Measurements from ENCODE around the gene TTLL5. TPM values are rescaled to one million over a fixed set of nuclear protein-coding genes. Genes with fewer than 3 reads are reported as not detected.

Gene TTLL5
- total RNA-seq, 2 experiments from 2014 or later = 23.6 to 28.4 TPM

GRCh38 chr14:75896341-75896740, 235.3 kb downstream of the TTLL5 start:
- POLR2A ChIA-PET = no interaction called here
- intact Hi-C loops (cut with micrococcal nuclease) = no loop called here
- H3K4me3 Mint-ChIP-seq = no peak overlapping the region
- no peaks in the 10 kb centered on the region for H3K9me3 Mint-ChIP-seq
- H3K36me3 Mint-ChIP-seq = no peaks in the 10 kb centered on the region
- H3K27me3 Mint-ChIP-seq = no peaks in the 10 kb centered on the region
- H3K4me1 Mint-ChIP-seq (ENCODE audit: low read depth) = no peaks in the 10 kb centered on the region
- H3K27ac Mint-ChIP-seq = no peak overlapping the region
- DNase-seq = no peak
- CTCF ChIA-PET = interaction anchor here (1.0 kb wide), 1 partner anchor 10 kb away, joined by 5 read pairs; no protein-coding TSS in a partner anchor

- Mint-ChIP-seq H3K9me3 (no peaks in the 10 kb centered on the region), H3K4me1 (ENCODE audit: low read depth) (no peaks in the 10 kb centered on the region), H3K27me3 (no peaks in the 10 kb centered on the region), H3K27ac (no peak overlapping the region), H3K4me3 (no peak overlapping the region), H3K36me3 (no peaks in the 10 kb centered on the region)
- intact Hi-C loops (cut with micrococcal nuclease) = no loop called here
- DNase-seq = no peak
- POLR2A ChIA-PET = no interaction called here
- CTCF ChIA-PET = no interaction called here
These were observed 243.3 kb downstream of the TTLL5 start for GRCh38 chr14:75904311-75904710.

GRCh38 chr14:75905147-75905904, 244.3 kb downstream of the TTLL5 start:
- ChIA-PET CTCF (interaction anchor here (0.8 to 4.3 kb wide), 11 partner anchors 17 to 938 kb away, joined by 3 to 136 read pairs (median 5); partner anchors contain the start of genes IFT43 and TGFB3), POLR2A (no interaction called here)
- intact Hi-C loops (cut with micrococcal nuclease) = no loop called here
- H3K27me3 Mint-ChIP-seq = no peaks in the 10 kb centered on the region
- DNase-seq = no peak
- H3K4me3 Mint-ChIP-seq = no peak overlapping the region
- no peaks in the 10 kb centered on the region for H3K9me3 Mint-ChIP-seq
- no peaks in the 10 kb centered on the region for H3K36me3 Mint-ChIP-seq
- H3K27ac Mint-ChIP-seq = no peak overlapping the region
- no peaks in the 10 kb centered on the region for H3K4me1 Mint-ChIP-seq (ENCODE audit: low read depth)

- POLR2A ChIA-PET = no interaction called here
These were observed 245.2 kb downstream of the TTLL5 start for GRCh38 chr14:75906228-75906627.

GRCh38 chr14:75906680-75907280, 245.7 kb downstream of the TTLL5 start:
- Mint-ChIP-seq H3K27ac (no peak overlapping the region), H3K27me3 (no peaks in the 10 kb centered on the region), H3K36me3 (no peaks in the 10 kb centered on the region), H3K9me3 (no peaks in the 10 kb centered on the region), H3K4me3 (no peak overlapping the region), H3K4me1 (ENCODE audit: low read depth) (no peaks in the 10 kb centered on the region)
- peak; percentile 70 for DNase-seq
- ChIA-PET POLR2A (no interaction called here), CTCF (interaction anchor here (0.5 to 4.3 kb wide), 48 partner anchors 9 to 1178 kb away, joined by 3 to 136 read pairs (median 4); partner anchors contain the start of genes IFT43 and TGFB3)
- intact Hi-C loops (cut with micrococcal nuclease) = loop anchor here (1.0 to 2.0 kb wide), 2 partner anchors 76 to 480 kb away; no protein-coding TSS in a partner anchor

More at GRCh38 chr14:75906228-75906627, 245.2 kb downstream of the TTLL5 start:
- DNase-seq = no peak
- Mint-ChIP-seq H3K27ac (no peak overlapping the region), H3K27me3 (no peaks in the 10 kb centered on the region), H3K36me3 (no peaks in the 10 kb centered on the region), H3K9me3 (no peaks in the 10 kb centered on the region), H3K4me1 (ENCODE audit: low read depth) (no peaks in the 10 kb centered on the region), H3K4me3 (no peak overlapping the region)
- intact Hi-C loops (cut with micrococcal nuclease) = loop anchor here (1.0 to 2.0 kb wide), 2 partner anchors 76 to 481 kb away; no protein-coding TSS in a partner anchor
- CTCF ChIA-PET = interaction anchor here (0.5 to 4.3 kb wide), 43 partner anchors 10 to 939 kb away, joined by 3 to 136 read pairs (median 4); partner anchors contain the start of genes IFT43 and TGFB3

- Mint-ChIP-seq H3K4me1 (ENCODE audit: low read depth) (no peaks in the 10 kb centered on the region), H3K9me3 (no peaks in the 10 kb centered on the region), H3K27me3 (no peaks in the 10 kb centered on the region), H3K36me3 (peaks cover 2% of the 10 kb centered on the region), H3K4me3 (no peak overlapping the region), H3K27ac (no peak overlapping the region)
- ChIA-PET POLR2A (no interaction called here), CTCF (interaction anchor here (0.6 to 4.3 kb wide), 21 partner anchors 10 to 480 kb away, joined by 3 to 136 read pairs (median 4); partner anchors contain the start of genes IFT43 and TGFB3)
- no peak for DNase-seq
- intact Hi-C loops (cut with micrococcal nuclease) = loop anchor here (2.0 kb wide), 1 partner anchor 479 kb away; no protein-coding TSS in a partner anchor
These were observed 246.8 kb downstream of the TTLL5 start for GRCh38 chr14:75907756-75908359.

- intact Hi-C loops (cut with micrococcal nuclease) = no loop called here
- Mint-ChIP-seq H3K27ac (no peak overlapping the region), H3K36me3 (peaks cover 2% of the 10 kb centered on the region), H3K4me3 (no peak overlapping the region), H3K4me1 (ENCODE audit: low read depth) (no peaks in the 10 kb centered on the region), H3K9me3 (no peaks in the 10 kb centered on the region), H3K27me3 (no peaks in the 10 kb centered on the region)
- ChIA-PET CTCF (interaction anchor here (1.1 kb wide), 1 partner anchor 73 kb away, joined by 3 read pairs; no protein-coding TSS in a partner anchor), POLR2A (no interaction called here)
- no peak for DNase-seq
These were observed 248.6 kb downstream of the TTLL5 start for GRCh38 chr14:75909630-75910029.

- H3K4me3 Mint-ChIP-seq = no peak overlapping the region
- no peak for DNase-seq
- intact Hi-C loops (cut with micrococcal nuclease) = no loop called here
- CTCF ChIA-PET = interaction anchor here (1.1 kb wide), 1 partner anchor 73 kb away, joined by 3 read pairs; no protein-coding TSS in a partner anchor
- POLR2A ChIA-PET = no interaction called here
- H3K27ac Mint-ChIP-seq = no peak overlapping the region
- no peaks in the 10 kb centered on the region for H3K4me1 Mint-ChIP-seq (ENCODE audit: low read depth)
- no peaks in the 10 kb centered on the region for H3K9me3 Mint-ChIP-seq
- no peaks in the 10 kb centered on the region for H3K27me3 Mint-ChIP-seq
- peaks cover 2% of the 10 kb centered on the region for H3K36me3 Mint-ChIP-seq
These were observed 249.0 kb downstream of the TTLL5 start for GRCh38 chr14:75910048-75910447.

GRCh38 chr14:75911883-75912282, 250.8 kb downstream of the TTLL5 start:
- CTCF ChIA-PET = interaction anchor here (0.9 kb wide), 1 partner anchor 71 kb away, joined by 4 read pairs; no protein-coding TSS in a partner anchor
- POLR2A ChIA-PET = no interaction called here
- no peak for DNase-seq
- no peak overlapping the region for H3K4me3 Mint-ChIP-seq
- H3K9me3 Mint-ChIP-seq = no peaks in the 10 kb centered on the region
- peaks cover 2% of the 10 kb centered on the region for H3K36me3 Mint-ChIP-seq
- H3K4me1 Mint-ChIP-seq (ENCODE audit: low read depth) = no peaks in the 10 kb centered on the region
- H3K27me3 Mint-ChIP-seq = no peaks in the 10 kb centered on the region
- no peak overlapping the region for H3K27ac Mint-ChIP-seq
- intact Hi-C loops (cut with micrococcal nuclease) = no loop called here

- DNase-seq = no peak
- no peaks in the 10 kb centered on the region for H3K4me1 Mint-ChIP-seq (ENCODE audit: low read depth)
- H3K36me3 Mint-ChIP-seq = peaks cover 2% of the 10 kb centered on the region
- H3K27me3 Mint-ChIP-seq = no peaks in the 10 kb centered on the region
- no peaks in the 10 kb centered on the region for H3K9me3 Mint-ChIP-seq
- intact Hi-C loops (cut with micrococcal nuclease) = no loop called here
- no peak overlapping the region for H3K4me3 Mint-ChIP-seq
- CTCF ChIA-PET = no interaction called here
- POLR2A ChIA-PET = no interaction called here
- no peak overlapping the region for H3K27ac Mint-ChIP-seq
These were observed 252.1 kb downstream of the TTLL5 start for GRCh38 chr14:75913183-75913582.

GRCh38 chr14:75915045-75915444, 254.0 kb downstream of the TTLL5 start:
- Mint-ChIP-seq H3K27ac (no peak overlapping the region), H3K36me3 (peaks cover 3% of the 10 kb centered on the region), H3K9me3 (no peaks in the 10 kb centered on the region), H3K27me3 (no peaks in the 10 kb centered on the region), H3K4me3 (no peak overlapping the region), H3K4me1 (ENCODE audit: low read depth) (no peaks in the 10 kb centered on the region)
- intact Hi-C loops (cut with micrococcal nuclease) = no loop called here
- ChIA-PET POLR2A (no interaction called here), CTCF (no interaction called here)
- no peak for DNase-seq

- DNase-seq = no peak
- H3K27ac Mint-ChIP-seq = no peak overlapping the region
- CTCF ChIA-PET = interaction anchor here (1.3 to 1.6 kb wide), 2 partner anchors 9 to 11 kb away, joined by 4 to 9 read pairs; no protein-coding TSS in a partner anchor
These were observed 256.4 kb downstream of the TTLL5 start for GRCh38 chr14:75917322-75917945.

More at GRCh38 chr14:75917322-75917945, 256.4 kb downstream of the TTLL5 start:
- POLR2A ChIA-PET = no interaction called here
- H3K27me3 Mint-ChIP-seq = no peaks in the 10 kb centered on the region
- peaks cover 9% of the 10 kb centered on the region for H3K9me3 Mint-ChIP-seq
- H3K36me3 Mint-ChIP-seq = peaks cover 7% of the 10 kb centered on the region
- no peaks in the 10 kb centered on the region for H3K4me1 Mint-ChIP-seq (ENCODE audit: low read depth)
- no peak overlapping the region for H3K4me3 Mint-ChIP-seq
- intact Hi-C loops (cut with micrococcal nuclease) = no loop called here

Data from activated CD4-positive, alpha-beta memory T cell treated with anti-CD3 and anti-CD28 coated beads for 36 hours (primary cell).